ENCODE measurements around the gene ING4. TPM values are rescaled to one million over a fixed set of nuclear protein-coding genes. Genes with fewer than 3 reads are reported as not detected.

ING4 gene
- total and polyA plus RNA-seq, 2 of the 13 experiments (the other 11 are each of a cell fraction or from before 2014, with no cell fraction given): 14.4 to 32.4 TPM

DNA sequence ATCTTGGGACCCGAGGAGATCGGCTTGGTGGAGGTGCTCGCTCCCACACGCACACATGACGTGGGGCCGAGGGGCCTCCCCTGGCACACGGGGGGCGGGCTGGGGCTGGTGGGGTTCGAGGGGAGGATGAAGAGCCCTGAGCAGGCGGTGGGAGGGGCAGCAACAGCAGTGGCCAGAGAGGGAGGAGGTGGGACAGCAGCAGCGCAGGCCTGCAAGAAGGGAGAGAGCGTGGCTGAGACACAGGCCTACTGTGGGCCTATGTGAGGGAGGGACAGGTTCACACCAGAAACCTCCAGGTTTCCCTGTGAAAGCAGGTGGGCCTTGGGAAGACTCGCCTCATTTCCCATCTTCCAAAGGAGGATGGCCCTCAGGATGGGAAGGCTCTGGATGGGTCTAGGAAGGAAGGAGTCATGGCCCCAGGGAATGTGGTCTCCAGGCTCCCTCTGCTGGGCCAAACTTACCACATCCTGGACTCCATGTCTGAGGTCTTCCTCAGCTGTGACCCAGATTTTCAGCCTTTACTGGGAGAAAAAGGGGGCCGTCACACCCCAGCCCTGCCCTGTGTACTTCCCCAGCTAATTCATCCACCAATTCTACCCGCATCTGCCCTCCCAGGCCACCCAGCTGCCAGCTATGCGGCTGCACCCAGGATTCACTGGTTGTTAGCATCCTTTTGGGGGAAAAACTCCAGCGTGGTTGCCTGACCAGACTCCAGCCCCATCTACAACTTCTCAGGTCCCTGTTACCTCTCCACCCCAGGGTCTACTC lies 34.8 kb upstream of the ING4 start (continued):
- TF ChIP-seq, protein P1, sequence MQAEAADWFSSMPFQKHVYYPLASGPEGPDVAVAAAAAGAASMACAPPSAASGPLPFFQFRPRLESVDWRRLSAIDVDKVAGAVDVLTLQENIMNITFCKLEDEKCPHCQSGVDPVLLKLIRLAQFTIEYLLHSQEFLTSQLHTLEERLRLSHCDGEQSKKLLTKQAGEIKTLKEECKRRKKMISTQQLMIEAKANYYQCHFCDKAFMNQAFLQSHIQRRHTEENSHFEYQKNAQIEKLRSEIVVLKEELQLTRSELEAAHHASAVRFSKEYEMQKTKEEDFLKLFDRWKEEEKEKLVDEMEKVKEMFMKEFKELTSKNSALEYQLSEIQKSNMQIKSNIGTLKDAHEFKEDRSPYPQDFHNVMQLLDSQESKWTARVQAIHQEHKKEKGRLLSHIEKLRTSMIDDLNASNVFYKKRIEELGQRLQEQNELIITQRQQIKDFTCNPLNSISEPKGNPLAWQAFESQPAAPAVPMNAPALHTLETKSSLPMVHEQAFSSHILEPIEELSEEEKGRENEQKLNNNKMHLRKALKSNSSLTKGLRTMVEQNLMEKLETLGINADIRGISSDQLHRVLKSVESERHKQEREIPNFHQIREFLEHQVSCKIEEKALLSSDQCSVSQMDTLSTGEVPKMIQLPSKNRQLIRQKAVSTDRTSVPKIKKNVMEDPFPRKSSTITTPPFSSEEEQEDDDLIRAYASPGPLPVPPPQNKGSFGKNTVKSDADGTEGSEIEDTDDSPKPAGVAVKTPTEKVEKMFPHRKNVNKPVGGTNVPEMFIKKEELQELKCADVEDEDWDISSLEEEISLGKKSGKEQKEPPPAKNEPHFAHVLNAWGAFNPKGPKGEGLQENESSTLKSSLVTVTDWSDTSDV (CRISPR knock-in tag; IDR thresholded peaks at IDR 0.05): no peak
- TF ChIP-seq, protein P2, sequence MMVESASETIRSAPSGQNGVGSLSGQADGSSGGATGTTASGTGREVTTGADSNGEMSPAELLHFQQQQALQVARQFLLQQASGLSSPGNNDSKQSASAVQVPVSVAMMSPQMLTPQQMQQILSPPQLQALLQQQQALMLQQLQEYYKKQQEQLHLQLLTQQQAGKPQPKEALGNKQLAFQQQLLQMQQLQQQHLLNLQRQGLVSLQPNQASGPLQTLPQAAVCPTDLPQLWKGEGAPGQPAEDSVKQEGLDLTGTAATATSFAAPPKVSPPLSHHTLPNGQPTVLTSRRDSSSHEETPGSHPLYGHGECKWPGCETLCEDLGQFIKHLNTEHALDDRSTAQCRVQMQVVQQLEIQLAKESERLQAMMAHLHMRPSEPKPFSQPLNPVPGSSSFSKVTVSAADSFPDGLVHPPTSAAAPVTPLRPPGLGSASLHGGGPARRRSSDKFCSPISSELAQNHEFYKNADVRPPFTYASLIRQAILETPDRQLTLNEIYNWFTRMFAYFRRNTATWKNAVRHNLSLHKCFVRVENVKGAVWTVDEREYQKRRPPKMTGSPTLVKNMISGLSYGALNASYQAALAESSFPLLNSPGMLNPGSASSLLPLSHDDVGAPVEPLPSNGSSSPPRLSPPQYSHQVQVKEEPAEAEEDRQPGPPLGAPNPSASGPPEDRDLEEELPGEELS (CRISPR knock-in tag; IDR thresholded peaks at IDR 0.05): no peak
- TF ChIP-seq WIZ (CRISPR knock-in tag; IDR thresholded peaks at IDR 0.05) (no peak), STAG1 (CRISPR knock-in tag; IDR thresholded peaks at IDR 0.05) (peak; percentile 89)
